ENCODE results near the gene DISP2.

- TF ChIP-seq CTCF (IDR thresholded peaks at IDR 0.05; ENCODE audit: low read depth, low read length, missing input control): no peak
- no peak for TF ChIP-seq JUND (IDR thresholded peaks at IDR 0.05)
- no peak for TF ChIP-seq SP1 (IDR thresholded peaks at IDR 0.05)
- TF ChIP-seq, protein P1, sequence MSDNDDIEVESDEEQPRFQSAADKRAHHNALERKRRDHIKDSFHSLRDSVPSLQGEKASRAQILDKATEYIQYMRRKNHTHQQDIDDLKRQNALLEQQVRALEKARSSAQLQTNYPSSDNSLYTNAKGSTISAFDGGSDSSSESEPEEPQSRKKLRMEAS (IDR thresholded peaks at IDR 0.05): no peak
- no peak for TF ChIP-seq YY1 (IDR thresholded peaks at IDR 0.05)
- no peak for TF ChIP-seq GABPA (IDR thresholded peaks at IDR 0.05 in 1 of 2, conservative IDR thresholded peaks at IDR 0.05 in 1 of 2)
- TF ChIP-seq TAF1 (conservative IDR thresholded peaks at IDR 0.05): no peak
- TF ChIP-seq RAD21 (IDR thresholded peaks at IDR 0.05): no peak
- no peak for TF ChIP-seq EGR1 (IDR thresholded peaks at IDR 0.05; ENCODE audit: low read depth in 2 of 2)
- TF ChIP-seq FOXA1 (IDR thresholded peaks at IDR 0.05): no peak
- TF ChIP-seq HNF4G (IDR thresholded peaks at IDR 0.05): no peak
- no peak for TF ChIP-seq HNF4A (conservative IDR thresholded peaks at IDR 0.05)
- no peak for TF ChIP-seq NR2F2 (IDR thresholded peaks at IDR 0.05)
- TF ChIP-seq RXRA (IDR thresholded peaks at IDR 0.05): no peak
Measured at GRCh38 chr15:40337597-40337996, 20.4 kb upstream of the DISP2 start.

Measured in liver (tissue), 3 donors.